ENCODE data around the gene PLAC9.

PLAC9 gene

GRCh38 chr10:80148166-80148805, 15.8 kb downstream of the PLAC9 start:
- H3K4me3 ChIP-seq (ENCODE audit: low read length): no peak overlapping the region
- no peak for DNase-seq (ENCODE audit: low read depth)
- TF ChIP-seq CTCF (conservative IDR thresholded peaks at IDR 0.05; ENCODE audit: low read length): no peak

GRCh38 chr10:80149123-80149522, 16.6 kb downstream of the PLAC9 start:
- no peak for TF ChIP-seq CTCF (conservative IDR thresholded peaks at IDR 0.05; ENCODE audit: low read length)
- no peak for DNase-seq (ENCODE audit: low read depth)
- H3K4me3 ChIP-seq (ENCODE audit: low read length): no peak overlapping the region

GRCh38 chr10:80150172-80150571, 17.6 kb downstream of the PLAC9 start:
- H3K4me3 ChIP-seq (ENCODE audit: low read length): no peak overlapping the region
- no peak for TF ChIP-seq CTCF (conservative IDR thresholded peaks at IDR 0.05; ENCODE audit: low read length)
- no peak for DNase-seq (ENCODE audit: low read depth)

- no peak for DNase-seq (ENCODE audit: low read depth)
- TF ChIP-seq CTCF (conservative IDR thresholded peaks at IDR 0.05; ENCODE audit: low read length): no peak
- H3K4me3 ChIP-seq (ENCODE audit: low read length): no peak overlapping the region
Observed at GRCh38 chr10:80152820-80153219, 20.3 kb downstream of the PLAC9 start.

GRCh38 chr10:80153460-80153859, 20.9 kb downstream of the PLAC9 start:
- no peak overlapping the region for H3K4me3 ChIP-seq (ENCODE audit: low read length)
- DNase-seq (ENCODE audit: low read depth): no peak
- TF ChIP-seq CTCF (conservative IDR thresholded peaks at IDR 0.05; ENCODE audit: low read length): no peak

GRCh38 chr10:80154626-80154977, 22.1 kb downstream of the PLAC9 start:
- no peak for DNase-seq (ENCODE audit: low read depth)
- H3K4me3 ChIP-seq (ENCODE audit: low read length): no peak overlapping the region
- no peak for TF ChIP-seq CTCF (conservative IDR thresholded peaks at IDR 0.05; ENCODE audit: low read length)

GRCh38 chr10:80154978-80155695, 22.6 kb downstream of the PLAC9 start:
- no peak overlapping the region for H3K4me3 ChIP-seq (ENCODE audit: low read length)
- TF ChIP-seq CTCF (conservative IDR thresholded peaks at IDR 0.05; ENCODE audit: low read length): no peak
- DNase-seq (ENCODE audit: low read depth): peak; percentile 97

Measured in AG10803 (cell line).